T-cell (primary cell): ENCODE data around the gene CARD19. TPM values are rescaled to one million over a fixed set of nuclear protein-coding genes. Genes with fewer than 3 reads are reported as not detected.

Source experiments
- ATAC-seq, 4 experiments: fragments of 200-7000 bp in 3 of 4; fragments of 150-1000 bp in 1 of 4; cut with Tn5 transposase; replicated peaks in 1 of 4; 1 replicate in 3 of 4; 2 replicates in 1 of 4; pipeline ENCODE4 v1.10.0; 2021; ENCODE audit warnings: moderate library complexity in 3 of 4, mild to moderate bottlenecking in 2 of 4, moderate number of reproducible peaks in 1 of 4
- CTCF ChIA-PET, 2 donors: fragments of 300-600 bp; sonication (Branson Sonifier 250); formaldehyde crosslinking; loops; one replicate each; lab custom pipeline; 2022; ENCODE audit warnings: antibody characterized with exemption in 2 of 2; lab: Charles Lee
- POLR2A ChIA-PET, 2 donors: fragments of 300-600 bp; sonication (Branson Sonifier 250); formaldehyde crosslinking; loops; one replicate each; lab custom pipeline; 2022; ENCODE audit warnings: antibody characterized with exemption in 2 of 2; lab: Charles Lee
- DNase-seq, 35 experiments: peaks; one replicate each; pipeline versions ENCODE4 v3.0.0 to v3.0.0-alpha.2; 2013 to 2023
- H3K27ac ChIP-seq: one replicate; pipeline ENCODE4 v1.5.1; 2013; ENCODE audit warnings: low read length
- H3K27me3 ChIP-seq, 2 experiments: replicated peaks in 1 of 2; 1 replicate in 1 of 2; 2 replicates in 1 of 2; pipeline versions ENCODE4 v1.6.1 to v1.7.0; 2013; ENCODE audit warnings: low read length in 1 of 2, mixed read lengths in 1 of 2; ENCODE audit not compliant: control insufficient read depth in 2 of 2, insufficient read depth in 2 of 2; ENCODE audit errors: extremely low read depth in 1 of 2
- H3K36me3 ChIP-seq, 2 donors: 1 replicate in 1 of 2; 2 replicates in 1 of 2; pipeline versions ENCODE4 v1.6.1 to v1.7.0; 2013; ENCODE audit warnings: low read length in 1 of 2; ENCODE audit not compliant: control insufficient read depth in 2 of 2, insufficient read depth in 1 of 2; ENCODE audit errors: extremely low read depth in 1 of 2
- H3K4me1 ChIP-seq, 2 experiments: 1 replicate in 1 of 2; 2 replicates in 1 of 2; pipeline versions ENCODE4 v1.6.1 to v1.7.0; 2013; ENCODE audit warnings: low read length in 2 of 2, mixed read lengths in 1 of 2; ENCODE audit not compliant: insufficient read depth in 2 of 2, control insufficient read depth in 1 of 2; ENCODE audit errors: extremely low read depth in 1 of 2
- H3K4me3 ChIP-seq, 2 donors: 1 replicate in 1 of 2; 2 replicates in 1 of 2; pipeline versions ENCODE4 v1.5.1 to v1.7.0; 2013; ENCODE audit warnings: mild to moderate bottlenecking in 2 of 2, low read length in 1 of 2, moderate library complexity in 1 of 2; ENCODE audit not compliant: control insufficient read depth in 1 of 2; ENCODE audit errors: extremely low read depth in 1 of 2
- H3K9me3 ChIP-seq: 2 replicates; pipeline ENCODE4 v1.7.0; 2013
- H3K27ac Mint-ChIP-seq, 2 donors: one replicate each; pipeline ENCODE4 v1.8.0; 2020 to 2021; ENCODE audit warnings: mild to moderate bottlenecking in 2 of 2, mixed read lengths in 2 of 2
- H3K27me3 Mint-ChIP-seq, 2 donors: one replicate each; pipeline ENCODE4 v1.8.0; 2021 to 2022; ENCODE audit warnings: mixed read lengths in 2 of 2
- H3K36me3 Mint-ChIP-seq: one replicate; pipeline ENCODE4 v1.8.0; 2021; ENCODE audit warnings: mixed read lengths
- H3K4me1 Mint-ChIP-seq, 3 donors: one replicate each; pipeline ENCODE4 v1.8.0; 2020 to 2022; ENCODE audit warnings: mixed read lengths in 3 of 3, mild to moderate bottlenecking in 1 of 3
- H3K4me3 Mint-ChIP-seq, 3 donors: one replicate each; pipeline ENCODE4 v1.8.0; 2020 to 2022; ENCODE audit warnings: mild to moderate bottlenecking in 3 of 3, mixed read lengths in 3 of 3, moderate library complexity in 3 of 3
- H3K9me3 Mint-ChIP-seq, 3 donors: one replicate each; pipeline ENCODE4 v1.8.0; 2020 to 2022; ENCODE audit warnings: mixed read lengths in 3 of 3
- WGBS: methylation state at CpG from one replicate; pipeline ENCODE4 v1.1.5; 2013; ENCODE audit warnings: missing lambda C conversion rate; ENCODE audit not compliant: insufficient coverage; 5-methylcytosine and 5-hydroxymethylcytosine counted together
- total RNA-seq, 35 experiments: library from RNA in 6 of 35; stranded (reverse) in 6 of 35; fragments of 120-200 nt in 1 of 35; gene quantifications; one replicate each; pipeline versions ENCODE4 v1.2.1 to v1.2.4 and lab custom pipeline; 2013 to 2026

The CARD19 gene
- total RNA-seq, 5 donors from 2014 or later (not counting 1 experiment from before 2014, with no cell fraction given), result 39.7 to 98.5 (median 72.8) TPM

GRCh38 chr9:93093127-93093876, 2.7 kb upstream of the CARD19 start:
- no peaks in the 10 kb centered on the region for H3K36me3 ChIP-seq
- Mint-ChIP-seq H3K27me3 (no peaks in the 10 kb centered on the region), H3K4me1 (peaks cover 69 to 76% (median 71%) of the 10 kb centered on the region in 3 donors), H3K4me3 (peak overlapping the region; percentile 17 to 90 (median 74)), H3K9me3 (peaks cover 0 to 7% (median 4%) of the 10 kb centered on the region in 3 donors), H3K27ac (peak overlapping the region; percentile 96), H3K36me3 (peaks cover 24% of the 10 kb centered on the region)
- no peak overlapping the region for H3K4me3 ChIP-seq
- H3K9me3 ChIP-seq, result no peaks in the 10 kb centered on the region
- no peaks in the 10 kb centered on the region for H3K27me3 ChIP-seq
- POLR2A ChIA-PET, result no interaction called here
- peak overlapping the region; percentile 7 for H3K27ac ChIP-seq
- 56% methylated on average over 7 of the region's 11 CpGs for WGBS
- CTCF ChIA-PET, result interaction anchor here in 1 of 2 donors (0.6 kb wide), 1 partner anchor 355 kb away, joined by 3 read pairs; no protein-coding TSS in a partner anchor
- ATAC-seq, result no peak
- DNase-seq, result peak in 2 of 35 experiments; percentile 3 to 23
- H3K4me1 ChIP-seq, result peaks cover 24 to 52% of the 10 kb centered on the region in 2 experiments

GRCh38 chr9:93093877-93094657, 1.9 kb upstream of the CARD19 start:
- ChIA-PET POLR2A (no interaction called here), CTCF (no interaction called here)
- Mint-ChIP-seq H3K9me3 (peaks cover 0 to 7% (median 4%) of the 10 kb centered on the region in 3 donors), H3K27ac (peak overlapping the region; percentile 96), H3K36me3 (peaks cover 17% of the 10 kb centered on the region), H3K4me1 (peaks cover 67 to 75% (median 69%) of the 10 kb centered on the region in 3 donors), H3K27me3 (no peaks in the 10 kb centered on the region), H3K4me3 (peak overlapping the region; percentile 74 to 90 (median 84))
- H3K36me3 ChIP-seq, result no peaks in the 10 kb centered on the region
- DNase-seq (peak in 1 of 35 experiments; percentile 13), ATAC-seq (no peak)
- WGBS, result 70% methylated on average over 5 of the region's 7 CpGs
- no peak overlapping the region for H3K4me3 ChIP-seq
- peak overlapping the region; percentile 91 for H3K27ac ChIP-seq
- H3K27me3 ChIP-seq, result no peaks in the 10 kb centered on the region
- H3K4me1 ChIP-seq, result peaks cover 26 to 59% of the 10 kb centered on the region in 2 experiments
- H3K9me3 ChIP-seq, result no peaks in the 10 kb centered on the region

GRCh38 chr9:93094658-93095204, 1.3 kb upstream of the CARD19 start:
- peaks cover 11% of the 10 kb centered on the region for H3K36me3 Mint-ChIP-seq

GRCh38 chr9:93095205-93096130, 549 bp upstream of the CARD19 start:
- no peaks in the 10 kb centered on the region for H3K36me3 ChIP-seq
- WGBS, result 4% methylated on average over 53 of the region's 95 CpGs
- H3K27ac Mint-ChIP-seq, result peak overlapping the region; percentile 96
- peak overlapping the region; percentile 74 to 90 (median 84) for H3K4me3 Mint-ChIP-seq
- ATAC-seq (peak; percentile 78 to 84 (median 80)), DNase-seq (peak; percentile 100)
- H3K9me3 Mint-ChIP-seq, result peaks cover 0 to 7% (median 4%) of the 10 kb centered on the region in 3 donors
- no peaks in the 10 kb centered on the region for H3K9me3 ChIP-seq
- peaks cover 10% of the 10 kb centered on the region for H3K36me3 Mint-ChIP-seq
- H3K4me1 ChIP-seq, result peaks cover 26 to 72% of the 10 kb centered on the region in 2 experiments
- peak overlapping the region; percentile 91 for H3K27ac ChIP-seq
- no peaks in the 10 kb centered on the region for H3K27me3 ChIP-seq
- ChIA-PET CTCF (interaction anchor here in 1 of 2 donors (0.7 to 1.3 kb wide), 2 partner anchors 31 to 67 kb away, joined by 6 to 8 read pairs; no protein-coding TSS in a partner anchor), POLR2A (interaction anchor here in 1 of 2 donors (0.6 kb wide), 2 partner anchors 36 to 66 kb away, joined by 3 read pairs; no protein-coding TSS in a partner anchor)
- peak overlapping the region; percentile 20 to 58 for H3K4me3 ChIP-seq
- H3K4me1 Mint-ChIP-seq, result peaks cover 75 to 76% (median 76%) of the 10 kb centered on the region in 3 donors
- H3K27me3 Mint-ChIP-seq, result no peaks in the 10 kb centered on the region

More at GRCh38 chr9:93094658-93095204, 1.3 kb upstream of the CARD19 start:
- H3K4me1 Mint-ChIP-seq, result peaks cover 70 to 75% (median 75%) of the 10 kb centered on the region in 3 donors
- H3K27me3 ChIP-seq, result no peaks in the 10 kb centered on the region
- peak overlapping the region; percentile 91 for H3K27ac ChIP-seq
- POLR2A ChIA-PET, result no interaction called here
- no peak for ATAC-seq
- H3K4me1 ChIP-seq, result peaks cover 26 to 66% of the 10 kb centered on the region in 2 experiments
- DNase-seq, result peak in 4 of 35 experiments; percentile 17 to 41 (median 27)
- no peaks in the 10 kb centered on the region for H3K36me3 ChIP-seq
- no peaks in the 10 kb centered on the region for H3K9me3 ChIP-seq
- peaks cover 0 to 7% (median 4%) of the 10 kb centered on the region in 3 donors for H3K9me3 Mint-ChIP-seq
- CTCF ChIA-PET, result interaction anchor here in 1 of 2 donors (1.3 kb wide), 1 partner anchor 30 kb away, joined by 6 read pairs; no protein-coding TSS in a partner anchor
- H3K27me3 Mint-ChIP-seq, result no peaks in the 10 kb centered on the region
- H3K4me3 Mint-ChIP-seq, result peak overlapping the region; percentile 74 to 90 (median 84)
- 80% methylated on average over 7 of the region's 11 CpGs for WGBS
- H3K4me3 ChIP-seq, result peak overlapping the region; percentile 20 to 58
- peak overlapping the region; percentile 96 for H3K27ac Mint-ChIP-seq

GRCh38 chr9:93096811-93097382, 880 bp downstream of the CARD19 start:
- peak overlapping the region; percentile 70 for H3K27ac ChIP-seq
- CTCF ChIA-PET, result interaction anchor here (0.7 to 1.3 kb wide), 2 partner anchors 12 to 17 kb away, joined by 3 to 8 read pairs; no protein-coding TSS in a partner anchor

More at GRCh38 chr9:93096811-93097382, 880 bp downstream of the CARD19 start:
- peak in 1 of 35 experiments; percentile 31 for DNase-seq
- H3K4me1 ChIP-seq, result peaks cover 26 to 72% of the 10 kb centered on the region in 2 experiments
- H3K27me3 ChIP-seq, result no peaks in the 10 kb centered on the region
- H3K9me3 ChIP-seq, result no peaks in the 10 kb centered on the region
- peak overlapping the region; percentile 51 to 71 for H3K4me3 ChIP-seq
- 11% methylated on average over 15 of the region's 16 CpGs for WGBS
- Mint-ChIP-seq H3K27me3 (no peaks in the 10 kb centered on the region), H3K36me3 (peaks cover 8% of the 10 kb centered on the region), H3K4me1 (peaks cover 66 to 72% (median 71%) of the 10 kb centered on the region in 3 donors), H3K9me3 (no peaks in the 10 kb centered on the region), H3K4me3 (peak overlapping the region; percentile 85 to 91 (median 90)), H3K27ac (peak overlapping the region; percentile 97 to 98)
- POLR2A ChIA-PET, result interaction anchor here in 1 of 2 donors (0.6 to 1.3 kb wide), 2 partner anchors 11 to 20 kb away, joined by 3 to 4 read pairs; no protein-coding TSS in a partner anchor
- no peak for ATAC-seq
- H3K36me3 ChIP-seq, result no peaks in the 10 kb centered on the region
